HG02938 (cell line): ENCODE measurements around the gene LTBP3.
"Not testable (repeated sequence)": the region's sequence is repeated elsewhere in the genome, so short reads cannot be mapped to it uniquely, and the experiment has no call there.

Source experiments
- ATAC-seq: cut with Tn5 transposase; IDR thresholded peaks from one replicate; pipeline ENCODE4 v1.9.1; 2021; ENCODE audit warnings: mild to moderate bottlenecking, moderate library complexity; ENCODE audit not compliant: unreplicated experiment

The LTBP3 gene

DNA sequence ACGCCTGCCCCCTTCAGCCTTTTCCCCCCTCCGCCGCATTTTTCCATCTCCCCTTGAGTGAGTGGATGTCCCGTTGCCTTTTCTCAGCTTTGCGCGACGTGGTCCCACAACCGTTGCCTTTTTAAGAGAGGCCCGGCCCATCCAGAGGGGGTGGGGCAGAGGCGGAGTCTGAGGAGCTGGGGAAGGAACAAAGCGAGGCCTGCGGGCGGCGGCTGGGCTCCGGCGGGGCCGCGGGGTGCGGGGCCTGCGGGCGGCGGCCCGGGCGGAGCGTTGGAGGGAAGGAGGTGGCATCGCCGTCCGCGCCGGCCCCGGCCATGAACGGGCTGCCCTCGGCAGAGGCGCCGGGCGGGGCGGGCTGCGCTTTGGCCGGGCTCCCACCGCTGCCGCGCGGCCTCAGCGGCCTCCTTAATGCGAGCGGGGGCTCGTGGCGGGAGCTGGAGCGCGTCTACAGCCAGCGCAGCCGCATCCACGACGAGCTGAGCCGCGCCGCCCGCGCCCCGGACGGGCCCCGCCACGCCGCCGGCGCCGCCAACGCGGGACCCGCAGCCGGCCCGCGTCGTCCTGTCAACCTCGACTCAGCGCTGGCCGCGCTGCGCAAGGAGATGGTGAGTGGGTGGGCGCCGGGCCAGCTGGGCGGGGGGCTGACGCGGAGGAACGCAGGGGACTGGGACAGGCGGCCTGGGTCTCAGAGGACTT, 14.3 kb upstream of the LTBP3 start, which contains the start of gene FAM89B:
Gene FAM89B, plus strand, starts transcription at position 183 of the 696 bp plus-strand sequence. Its CDS starts 132 bp downstream, at position 315.
- no peak for ATAC-seq

DNA sequence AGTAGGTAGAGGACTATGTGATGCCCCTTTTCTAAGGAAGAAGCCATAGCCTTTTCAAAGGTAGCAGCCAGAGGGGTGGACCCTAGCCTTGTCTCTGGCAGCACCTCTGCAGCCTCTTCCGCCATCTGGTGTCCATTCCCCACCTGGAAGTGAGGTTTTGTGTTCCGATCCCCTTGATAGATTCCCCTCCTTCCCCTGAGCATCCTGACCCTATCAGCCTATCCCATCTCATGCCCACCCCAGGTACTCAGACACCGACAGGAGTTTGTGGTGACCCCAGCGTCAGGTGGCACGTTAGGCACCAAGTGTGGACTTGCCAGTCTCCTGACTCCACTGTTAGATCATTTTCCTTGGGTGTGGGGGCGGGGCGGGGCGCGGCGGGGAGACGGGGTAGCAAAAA, 13.8 kb upstream of the LTBP3 start:
- no peak for ATAC-seq

DNA sequence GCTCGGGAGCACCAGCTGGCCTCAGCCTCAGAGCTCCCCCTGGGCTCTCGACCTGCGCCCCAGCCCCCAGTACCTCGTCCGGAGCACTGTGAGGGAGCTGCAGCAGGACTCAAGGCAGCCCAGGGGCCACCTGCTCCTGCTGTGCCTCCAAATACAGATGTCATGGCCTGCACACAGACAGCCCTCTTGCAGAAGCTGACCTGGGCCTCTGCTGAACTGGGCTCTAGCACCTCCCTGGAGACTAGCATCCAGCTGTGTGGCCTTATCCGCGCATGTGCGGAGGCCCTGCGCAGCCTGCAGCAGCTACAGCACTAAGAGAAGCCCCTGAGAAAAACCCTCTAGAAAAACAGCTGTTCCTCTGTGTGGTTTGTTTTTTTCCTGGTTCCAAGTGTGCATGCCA, 13.3 kb upstream of the LTBP3 start:
- no peak for ATAC-seq

DNA sequence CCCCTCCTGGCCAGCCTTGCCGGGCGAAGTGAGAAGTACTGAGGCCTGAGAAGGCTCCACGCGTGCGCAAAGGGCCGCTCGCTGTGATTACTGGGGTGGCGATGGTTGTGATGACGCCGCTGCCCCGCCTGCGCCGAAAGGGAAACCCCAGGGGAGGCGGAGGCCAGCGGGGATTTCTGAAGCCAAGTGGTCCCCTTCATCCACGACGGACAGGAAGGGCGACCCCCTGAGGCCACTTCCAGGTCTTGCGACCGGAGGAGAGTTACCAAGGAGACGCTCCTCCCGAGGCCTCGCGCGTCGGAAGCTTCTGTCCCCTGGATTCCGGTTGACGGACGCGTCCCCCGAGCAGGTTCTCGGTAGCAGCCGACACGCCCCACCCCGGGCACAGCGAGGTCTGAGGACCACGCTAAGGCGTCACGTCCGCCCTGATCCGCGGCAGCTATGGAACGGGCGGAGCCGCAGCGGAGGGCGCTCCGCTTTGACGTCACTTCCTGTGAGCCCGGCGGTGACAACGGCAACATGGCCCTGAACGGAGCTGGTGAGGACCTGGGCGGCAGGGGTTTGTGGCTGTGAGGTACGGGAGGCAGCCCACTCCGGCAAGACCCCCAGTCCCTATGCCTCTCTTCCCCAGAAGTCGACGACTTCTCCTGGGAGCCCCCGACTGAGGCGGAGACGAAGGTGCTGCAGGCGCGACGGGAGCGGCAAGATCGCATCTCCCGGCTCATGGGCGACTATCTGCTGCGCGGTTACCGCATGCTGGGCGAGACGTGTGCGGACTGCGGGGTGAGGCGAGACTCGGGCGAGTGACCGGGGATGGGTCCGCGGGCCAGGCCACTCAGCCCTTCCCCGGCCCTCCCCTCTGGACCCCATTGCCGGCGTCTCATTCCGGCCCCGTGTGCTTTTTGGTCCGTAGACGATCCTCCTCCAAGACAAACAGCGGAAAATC, 12.1 kb upstream of the LTBP3 start, which contains the start of gene ZNRD2:
Gene ZNRD2, plus strand, starts transcription at position 505 of the 946 bp plus-strand sequence. Its CDS starts 15 bp downstream, at position 520.
- peak; percentile 48 for ATAC-seq

DNA sequence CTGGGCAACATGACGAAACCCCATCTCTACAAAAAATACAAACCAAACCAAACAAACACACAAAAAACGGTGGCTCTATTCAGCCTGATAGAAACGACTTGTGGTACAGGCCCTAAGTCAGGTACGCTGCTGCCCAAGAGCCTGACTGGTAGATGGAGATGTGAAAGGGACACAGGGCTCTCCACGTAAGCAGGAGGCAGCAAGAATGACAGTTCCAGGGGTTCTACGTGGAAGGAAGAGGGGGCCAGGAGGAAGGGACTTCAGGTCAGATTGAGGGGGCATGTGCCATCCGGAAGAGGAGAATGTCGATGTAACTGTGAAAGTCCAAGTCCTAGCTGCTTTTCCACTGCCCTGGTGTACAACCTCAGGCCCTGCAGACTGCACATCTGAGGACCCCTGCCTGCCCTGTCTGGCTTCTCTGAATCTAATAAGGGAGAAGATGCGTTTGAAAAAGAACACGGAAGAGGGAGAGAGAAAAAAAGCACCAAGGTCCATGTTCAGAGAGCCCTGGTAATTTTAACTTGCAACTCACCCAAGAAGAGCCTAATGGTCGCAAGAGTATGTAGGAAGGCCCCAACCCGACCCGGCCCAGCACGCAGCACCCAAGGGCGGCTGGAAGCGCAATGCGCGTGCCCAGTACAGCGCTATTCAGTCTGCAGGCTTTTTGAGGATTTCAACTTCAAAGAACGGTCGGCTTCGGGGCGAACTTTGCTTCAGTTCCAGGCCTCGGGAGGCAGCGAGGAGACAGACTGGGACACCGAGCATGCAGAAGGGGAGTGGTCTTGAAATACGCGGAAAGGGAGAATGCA, 11.2 kb upstream of the LTBP3 start:
- ATAC-seq, result no peak

DNA sequence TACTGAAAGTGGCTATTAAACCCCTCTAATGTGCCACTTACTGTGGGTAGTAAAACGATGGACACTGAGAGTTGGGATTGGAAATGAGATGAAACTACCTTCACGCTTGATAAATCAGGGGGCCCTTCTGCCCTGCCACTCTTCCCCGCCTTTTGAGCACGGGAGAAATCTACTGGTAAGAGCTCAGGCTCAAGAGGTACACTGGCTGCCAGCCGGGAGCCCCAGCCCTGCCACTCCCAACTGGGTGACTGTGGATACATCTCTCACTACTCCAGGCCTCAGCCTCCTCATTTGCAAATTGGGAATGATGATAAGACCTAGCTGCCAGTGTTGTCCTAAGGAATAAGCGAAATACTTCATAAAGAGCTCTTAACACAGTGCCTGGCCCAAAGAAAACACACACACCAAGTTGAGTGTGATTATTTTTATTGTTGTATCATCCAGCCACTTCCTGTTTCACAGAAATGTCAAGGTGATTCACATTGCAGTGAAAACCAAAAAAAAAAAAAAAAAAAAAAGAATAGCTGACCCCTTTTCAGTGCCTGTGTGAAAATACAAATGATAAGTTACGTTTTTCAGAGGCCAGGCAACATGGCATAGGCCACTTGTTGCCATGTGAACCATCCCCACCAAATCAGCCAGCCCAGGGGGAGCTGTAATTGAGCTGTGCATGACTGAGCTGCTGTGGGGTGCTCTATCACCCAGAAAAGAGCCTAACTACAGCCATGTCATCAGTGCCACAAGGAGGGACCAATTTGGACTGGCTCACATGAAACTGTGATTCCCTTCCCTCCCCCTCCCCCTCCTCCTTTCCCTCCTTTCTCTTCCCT, 7.7 kb upstream of the LTBP3 start:
- ATAC-seq, result no peak

DNA sequence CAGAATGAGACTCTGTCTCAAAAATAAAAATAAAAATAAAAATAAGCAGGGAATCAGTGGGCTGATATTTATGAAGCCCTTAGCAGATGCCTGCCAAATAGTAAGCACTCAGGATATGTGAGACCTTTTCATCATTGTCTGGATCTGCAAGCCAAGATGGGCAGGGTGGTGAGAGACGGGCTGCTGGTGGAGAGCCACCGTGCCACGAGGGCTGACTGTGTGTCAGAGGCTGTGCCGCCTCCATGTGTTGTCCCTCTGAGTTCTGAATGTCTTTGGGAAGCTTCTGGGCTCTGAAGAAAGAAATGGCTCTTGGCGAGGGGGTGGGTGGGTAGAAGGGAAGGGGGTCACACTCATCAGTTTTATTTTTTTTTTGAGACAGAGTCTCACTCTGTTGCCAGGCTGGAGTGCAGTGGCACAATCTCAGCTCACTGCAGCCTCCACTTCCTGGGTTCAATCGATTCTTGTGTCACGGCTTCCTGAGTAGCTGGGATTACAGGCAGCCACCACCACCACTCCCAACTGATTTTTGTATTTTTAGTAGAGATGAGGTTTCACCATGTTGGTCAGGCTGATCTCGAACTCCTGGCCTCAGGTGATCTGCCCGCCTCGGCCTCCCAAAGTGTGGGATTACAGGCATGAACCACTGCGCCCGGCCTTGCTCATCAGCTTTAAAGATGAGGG, 6.9 kb upstream of the LTBP3 start:
- ATAC-seq, result not testable (repeated sequence)

DNA sequence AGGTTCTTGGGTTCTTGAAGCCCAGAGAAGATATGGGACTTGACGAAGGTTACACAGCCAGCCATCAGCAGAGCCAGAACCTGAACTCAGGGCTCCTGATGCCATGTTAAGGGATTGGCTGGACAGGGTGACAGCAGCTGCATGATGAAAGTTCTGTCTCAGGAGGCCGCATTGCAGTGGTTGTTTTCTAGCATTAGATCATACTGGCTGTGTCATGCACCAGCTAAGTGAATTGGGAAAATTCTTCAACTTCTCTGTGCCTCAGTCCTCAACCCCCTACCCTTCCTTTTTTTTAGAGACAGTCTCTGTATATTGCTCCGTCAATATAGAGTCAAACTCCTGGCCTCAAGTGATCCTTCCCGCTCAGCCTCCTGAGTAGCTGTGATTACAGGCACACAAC, 5.4 kb upstream of the LTBP3 start:
- ATAC-seq, result no peak

DNA sequence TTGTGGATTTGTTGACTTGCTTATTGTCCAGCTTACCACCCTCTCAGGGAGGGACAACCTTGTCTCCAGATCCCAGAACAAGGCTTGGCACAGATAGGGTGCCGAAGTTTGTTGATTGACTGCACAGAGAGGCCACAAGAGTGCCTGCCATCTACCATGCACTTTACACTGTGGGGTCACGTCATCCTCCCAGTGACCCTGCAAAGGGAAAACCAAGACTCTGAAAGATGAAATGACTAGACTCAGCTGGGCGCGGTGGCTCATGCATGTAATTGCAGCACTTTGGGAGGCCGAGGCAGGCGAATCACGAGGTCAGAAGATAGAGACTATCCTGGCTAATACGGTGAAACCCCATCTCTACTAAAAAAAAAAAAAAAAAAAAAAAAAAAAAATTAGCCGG, 4.6 kb upstream of the LTBP3 start:
- ATAC-seq, result no peak

DNA sequence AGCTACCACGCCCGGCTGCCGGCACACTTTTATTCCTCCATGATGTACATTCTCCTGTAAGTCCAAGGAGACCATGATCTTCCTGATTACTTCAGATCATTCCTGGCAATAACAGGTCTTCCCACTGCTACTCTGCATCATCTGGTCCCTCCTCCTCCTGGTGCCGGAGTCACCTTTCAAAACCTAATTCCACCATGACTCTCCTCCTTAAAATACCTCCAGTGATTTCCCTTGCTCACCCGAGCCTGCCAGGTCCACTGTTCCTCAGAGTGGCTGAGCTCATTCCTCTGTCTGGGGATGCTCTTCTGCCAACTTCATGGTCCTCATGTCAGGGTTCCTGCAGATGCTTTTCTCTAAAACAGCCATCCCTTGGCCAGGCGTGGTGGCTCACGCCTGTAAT, 3.9 kb upstream of the LTBP3 start:
- no peak for ATAC-seq

DNA sequence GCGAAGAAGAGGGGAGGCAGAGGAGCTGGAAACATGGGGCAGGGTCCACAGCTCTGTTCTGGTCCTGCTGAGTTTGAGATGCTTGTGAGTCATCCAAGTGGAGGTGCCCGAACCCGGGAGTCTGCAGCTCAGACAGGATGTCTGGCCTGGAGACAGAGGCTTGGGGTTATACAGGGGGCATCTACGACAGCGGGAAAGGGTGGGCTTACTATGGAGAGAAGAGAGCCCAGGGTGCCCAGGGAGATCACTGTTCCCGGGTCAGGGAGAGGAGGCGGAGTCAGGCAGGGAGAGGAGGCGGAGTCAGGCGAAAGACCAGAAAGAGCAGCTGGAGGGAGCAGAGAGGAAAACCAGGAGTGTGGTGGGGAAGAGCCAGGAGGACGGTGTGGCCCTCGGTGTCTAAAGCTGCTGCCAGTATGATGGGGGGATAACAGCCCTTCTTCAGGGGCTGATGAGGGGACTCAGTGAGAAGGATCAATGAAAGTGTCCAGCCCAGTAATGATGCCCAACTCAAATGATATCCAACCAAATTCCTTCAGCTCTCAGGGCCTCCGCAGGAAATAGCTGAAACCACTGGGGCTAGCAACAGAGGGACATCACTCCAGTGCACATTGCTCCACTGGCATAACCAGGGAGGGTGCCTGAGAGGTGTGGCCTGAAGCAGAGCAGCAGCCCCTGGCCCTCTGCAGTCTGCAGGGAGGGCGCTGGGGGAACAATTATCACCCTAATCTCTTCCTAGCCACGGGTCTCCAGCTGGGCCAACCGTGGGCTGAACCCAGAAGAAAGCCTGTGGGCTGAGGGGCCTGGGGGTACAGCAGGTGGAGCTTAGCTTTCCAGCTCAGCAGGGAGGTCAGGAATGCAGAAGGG, 2.6 kb upstream of the LTBP3 start:
- no peak for ATAC-seq

DNA sequence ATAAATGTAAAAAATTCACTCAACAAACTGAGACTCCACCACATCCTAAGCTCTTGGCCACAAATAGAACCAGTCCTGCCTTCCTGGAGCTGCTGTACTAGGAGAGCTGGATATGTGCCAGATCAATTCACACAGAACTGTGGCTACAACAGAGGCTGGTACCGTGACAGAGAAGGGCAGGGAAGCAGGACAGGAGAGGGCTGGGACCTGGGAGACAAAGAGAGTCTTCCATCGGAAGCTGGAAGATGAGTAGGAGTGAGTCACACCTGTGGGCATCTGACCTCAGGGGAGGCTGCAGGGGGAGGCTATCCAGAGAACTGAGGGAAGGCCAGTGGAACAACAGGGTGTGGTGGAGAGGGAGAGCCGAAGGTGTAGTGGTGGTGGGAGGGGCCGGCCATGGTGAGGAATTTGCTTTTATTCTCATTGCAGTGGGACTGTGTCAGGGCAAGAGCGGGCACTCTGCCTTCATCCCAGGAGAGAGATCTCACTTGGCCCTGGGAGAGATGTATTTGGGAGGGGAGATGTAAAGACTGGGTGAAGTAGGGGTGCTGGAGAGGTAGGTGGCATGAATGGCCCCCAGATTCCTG, 1.9 kb upstream of the LTBP3 start:
- no peak for ATAC-seq

DNA sequence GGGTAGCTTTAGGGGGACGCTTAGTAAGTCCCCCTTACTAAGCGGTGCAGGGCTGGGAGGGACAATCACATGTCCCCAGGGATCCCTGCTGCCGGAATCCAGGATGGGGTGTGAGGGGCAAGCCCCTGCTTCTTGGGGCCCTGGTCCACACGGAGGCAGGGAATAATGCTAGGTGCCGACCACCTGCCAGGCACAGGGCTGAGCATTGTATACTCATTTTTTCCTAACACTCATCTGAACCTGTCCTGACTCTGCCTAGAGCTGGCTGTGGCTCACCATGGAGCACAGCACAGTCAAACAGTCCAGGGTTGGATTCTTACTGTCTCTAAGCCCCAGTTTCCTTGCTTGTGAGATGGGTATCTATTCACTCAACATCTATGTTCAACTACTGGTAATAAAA, 1.4 kb upstream of the LTBP3 start:
- ATAC-seq, result no peak

DNA sequence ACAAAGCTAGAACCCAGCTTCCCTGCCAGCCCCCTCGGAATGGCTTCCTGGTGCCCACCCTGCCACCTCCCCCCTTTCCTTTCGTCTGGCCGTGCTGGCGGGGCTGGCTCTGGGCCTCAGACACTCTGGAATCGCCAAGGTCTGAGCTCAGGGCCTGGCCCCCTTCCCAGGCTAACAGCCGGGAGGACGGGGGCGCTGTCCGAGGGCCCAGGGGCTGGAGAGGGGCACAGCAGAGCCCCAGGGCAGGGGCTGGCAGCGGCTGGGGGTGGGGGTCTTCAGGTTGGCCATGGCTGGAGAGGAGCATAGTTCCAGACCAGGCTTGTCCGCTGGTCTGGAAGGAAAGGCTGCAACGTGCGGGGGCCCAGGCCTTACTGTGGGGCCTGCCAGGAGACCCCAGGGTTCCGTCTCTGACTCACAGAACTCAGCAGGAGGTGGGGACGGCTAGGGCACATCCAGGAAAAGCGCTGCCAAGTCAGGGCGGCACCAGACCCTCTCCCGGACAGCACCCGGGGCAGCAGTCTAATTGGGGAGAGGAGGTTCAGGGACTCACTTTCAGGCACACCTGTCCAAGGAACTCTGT, 861 bp upstream of the LTBP3 start:
- ATAC-seq, result no peak

DNA sequence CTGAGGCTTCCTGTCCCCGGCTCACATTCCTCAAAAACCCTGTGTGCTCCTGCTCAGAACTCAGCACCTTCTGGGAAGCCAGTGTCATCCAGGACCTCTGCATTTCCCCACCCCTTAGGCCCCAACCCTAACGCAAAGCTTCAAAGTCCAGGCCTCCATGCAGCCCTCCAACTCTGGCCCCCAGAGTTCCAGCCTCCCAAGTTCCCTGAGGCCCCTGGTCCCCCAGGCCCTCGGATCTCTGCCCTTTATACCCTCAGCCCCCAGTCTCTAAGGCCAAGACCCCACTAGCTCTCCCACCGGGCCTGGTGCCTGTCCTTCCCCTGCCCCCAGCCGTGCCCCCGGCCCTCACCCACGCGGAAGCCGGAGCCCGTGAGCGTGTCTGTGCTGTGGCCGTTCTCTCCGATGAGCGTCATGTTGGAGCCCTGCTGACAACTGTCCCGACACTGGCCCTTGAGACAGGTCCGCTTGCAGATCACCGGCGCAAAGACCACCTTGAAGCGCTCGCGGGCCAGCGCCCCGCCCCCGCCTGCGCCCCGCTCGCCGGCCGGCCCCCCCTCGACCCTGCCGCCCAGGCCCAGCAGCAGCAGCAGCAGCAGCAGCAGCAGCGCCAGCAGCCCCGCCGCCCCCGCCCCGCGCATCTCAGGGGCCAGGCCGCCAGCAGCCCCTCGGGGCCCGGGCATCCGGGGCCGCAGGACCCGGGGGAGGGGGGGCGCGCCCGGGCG, 718 bp downstream of the LTBP3 start:
- ATAC-seq, result no peak

DNA sequence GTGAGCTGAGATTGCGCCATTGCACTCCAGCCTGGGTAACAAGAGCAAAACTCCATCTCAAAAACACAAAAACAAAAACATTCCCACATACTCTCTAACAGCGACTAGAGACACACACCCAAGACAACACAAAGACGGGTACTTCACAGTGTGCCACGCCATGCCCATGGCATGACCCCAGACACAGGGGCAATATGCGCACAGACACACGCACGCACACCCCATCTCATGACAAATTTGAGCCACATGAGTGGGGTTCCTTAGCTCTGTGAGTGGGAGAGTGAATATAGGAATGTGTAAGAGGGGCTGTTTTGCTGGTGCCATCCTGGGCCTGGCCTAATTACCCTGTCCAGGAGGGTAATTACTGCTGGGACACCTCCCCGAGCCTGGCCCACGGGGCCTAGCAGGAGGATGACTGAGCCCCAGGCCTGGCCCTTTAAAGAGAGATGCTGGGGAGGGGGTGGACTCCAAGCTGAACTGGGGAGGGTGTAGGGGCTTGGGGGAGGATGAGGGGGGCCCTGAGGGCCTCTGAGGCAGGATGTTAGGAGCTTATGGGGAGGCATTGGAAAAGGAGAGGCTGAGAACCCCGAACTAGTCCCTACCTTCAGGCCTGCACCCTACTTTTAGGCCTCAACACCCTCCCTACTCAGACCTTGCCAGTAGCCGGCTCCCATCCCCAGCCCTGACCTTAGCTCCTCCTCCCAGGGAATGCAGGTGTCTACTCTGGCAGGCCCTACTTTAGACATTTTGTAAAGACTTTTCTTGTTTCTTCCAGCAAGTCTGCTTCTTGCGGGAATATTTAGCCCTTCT, 1.5 kb downstream of the LTBP3 start:
- ATAC-seq, result no peak
